ENCODE data around the gene ISL2. TPM values are rescaled to one million over a fixed set of nuclear protein-coding genes. Genes with fewer than 3 reads are reported as not detected.
A peak's percentile ranks its signal among the peaks of the same experiment; 100 is the strongest.

ISL2 gene
- total and polyA plus RNA-seq, 9 donors, result 0.04 to 0.19 TPM; not detected in 7

DNA sequence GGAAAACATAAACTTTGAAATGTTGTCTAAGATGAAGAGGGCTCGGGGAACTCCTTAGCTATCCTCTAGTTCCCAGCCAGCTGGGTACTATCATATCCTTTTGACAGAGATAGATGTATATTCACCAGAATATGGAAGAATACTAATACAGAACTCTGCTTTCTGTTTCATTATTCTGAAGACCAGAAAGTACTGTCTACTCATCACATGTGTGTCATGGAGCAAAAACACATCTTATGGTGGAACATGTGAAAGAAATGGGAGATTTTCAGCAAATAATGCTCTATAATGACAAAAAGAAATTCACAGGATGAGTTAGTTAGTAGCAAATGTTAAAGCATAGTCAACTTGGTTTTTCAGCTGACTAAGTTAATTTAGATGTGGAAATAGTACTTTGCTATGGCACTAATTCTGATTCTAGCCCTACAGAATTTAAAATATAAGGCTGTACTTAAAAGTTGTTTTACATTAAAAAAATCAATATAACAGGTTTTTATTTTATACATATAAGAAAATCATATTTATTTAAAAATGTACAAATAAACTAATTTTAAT, 16.5 kb downstream of the ISL2 start:
- Histone ChIP-seq H3K4me3 (ENCODE audit: low read length) (no peak overlapping the region), H3K36me3 (ENCODE audit: control insufficient read depth, insufficient read depth, low read length) (no peaks in the 10 kb centered on the region), H3K4me1 (ENCODE audit: control insufficient read depth, insufficient read depth, low read length) (no peaks in the 10 kb centered on the region), H3K27me3 (ENCODE audit: control insufficient read depth, insufficient read depth, low read length) (peaks cover 5% of the 10 kb centered on the region), H3K27ac (ENCODE audit: low read length) (no peak overlapping the region), H3K9me3 (replicated peaks; ENCODE audit: control insufficient read depth, low read depth, low read length) (no peaks in the 10 kb centered on the region)
- DNase-seq, result no peak
- no CpG with 5 or more reads among the region's 1 CpG for WGBS (ENCODE audit: insufficient coverage)

DNA sequence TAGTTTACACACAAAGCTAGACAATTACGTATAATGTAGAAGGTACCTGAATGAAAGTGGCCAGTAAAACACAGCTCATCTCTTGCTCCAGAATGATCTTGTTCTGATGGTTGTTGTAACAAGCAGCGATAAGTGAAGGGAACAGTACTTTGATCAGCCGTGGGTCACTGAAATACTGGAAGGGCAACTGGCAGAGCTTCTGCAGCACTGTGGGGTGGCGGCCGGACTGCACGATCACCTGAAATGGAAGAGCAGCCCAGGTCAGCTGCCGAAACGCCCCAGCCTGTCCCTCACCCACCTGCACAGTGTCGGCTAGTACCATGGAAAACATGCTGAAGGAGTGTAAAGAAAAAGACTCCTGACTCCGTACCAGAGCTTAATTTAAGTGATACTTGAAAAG, 17.3 kb downstream of the ISL2 start:
- H3K27me3 ChIP-seq (ENCODE audit: control insufficient read depth, insufficient read depth, low read length), result peaks cover under 1% of the 10 kb centered on the region
- H3K4me1 ChIP-seq (ENCODE audit: control insufficient read depth, insufficient read depth, low read length), result no peaks in the 10 kb centered on the region
- WGBS (ENCODE audit: insufficient coverage), result 77% methylated on average over 2 of the region's 10 CpGs
- no peak overlapping the region for H3K4me3 ChIP-seq (ENCODE audit: low read length)
- no peak for DNase-seq
- no peak overlapping the region for H3K27ac ChIP-seq (ENCODE audit: low read length)
- H3K36me3 ChIP-seq (ENCODE audit: control insufficient read depth, insufficient read depth, low read length), result no peaks in the 10 kb centered on the region
- no peaks in the 10 kb centered on the region for H3K9me3 ChIP-seq (replicated peaks; ENCODE audit: control insufficient read depth, low read depth, low read length)

DNA sequence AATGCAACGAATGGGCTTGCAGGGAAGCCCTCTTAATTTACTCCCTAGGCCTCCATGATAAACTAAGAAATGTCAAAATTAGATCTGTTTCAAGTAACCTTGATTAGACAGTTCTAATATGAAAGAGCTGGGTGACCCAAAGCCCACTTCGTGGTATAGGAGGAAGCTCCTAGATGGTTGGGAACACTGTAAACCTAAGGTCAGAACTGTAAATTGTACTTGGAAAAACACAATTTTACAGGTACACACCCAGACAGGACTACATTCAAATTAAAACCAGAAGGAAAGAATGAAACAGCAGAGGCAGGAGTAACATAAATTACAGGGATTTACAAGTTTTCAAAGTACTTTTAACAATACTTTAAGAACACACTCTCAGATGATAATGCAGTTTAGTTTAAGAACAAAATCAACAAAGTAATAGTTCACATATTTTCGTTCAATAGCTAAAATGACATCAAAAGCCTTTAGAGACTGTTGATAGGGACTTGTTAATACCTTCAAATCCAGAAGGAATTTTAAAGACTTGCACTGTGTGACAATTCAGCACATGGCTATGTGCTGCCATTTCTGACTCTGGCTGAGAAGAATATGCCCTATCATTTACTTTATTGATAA, 18.4 kb downstream of the ISL2 start:
- DNase-seq, result no peak
- H3K9me3 ChIP-seq (replicated peaks; ENCODE audit: control insufficient read depth, low read depth, low read length), result no peaks in the 10 kb centered on the region
- H3K36me3 ChIP-seq (ENCODE audit: control insufficient read depth, insufficient read depth, low read length), result no peaks in the 10 kb centered on the region
- H3K4me3 ChIP-seq (ENCODE audit: low read length), result no peak overlapping the region
- H3K27ac ChIP-seq (ENCODE audit: low read length), result no peak overlapping the region
- no CpG with 5 or more reads among the region's 3 CpGs for WGBS (ENCODE audit: insufficient coverage)
- H3K4me1 ChIP-seq (ENCODE audit: control insufficient read depth, insufficient read depth, low read length), result no peaks in the 10 kb centered on the region
- no peaks in the 10 kb centered on the region for H3K27me3 ChIP-seq (ENCODE audit: control insufficient read depth, insufficient read depth, low read length)

DNA sequence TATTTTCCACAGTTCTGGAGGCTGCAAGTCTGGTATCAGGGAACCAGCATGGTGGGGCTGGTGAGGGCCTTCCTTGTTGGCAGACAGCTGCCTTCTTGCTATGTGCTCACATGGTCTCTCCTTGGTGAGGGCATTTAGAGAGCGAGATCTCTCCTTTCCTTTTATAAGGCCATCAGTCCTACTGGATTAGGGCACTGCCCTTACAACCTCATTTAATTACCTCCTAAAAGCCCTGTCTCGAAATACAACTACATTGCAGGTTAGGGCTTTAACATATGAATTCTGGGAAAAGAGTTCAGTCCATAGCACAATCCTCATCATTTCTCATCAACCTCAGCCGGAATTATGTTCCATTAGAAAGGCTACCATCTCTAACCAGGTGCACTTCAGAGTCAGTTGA, 21.9 kb downstream of the ISL2 start:
- DNase-seq, result no peak
- no peaks in the 10 kb centered on the region for H3K36me3 ChIP-seq (ENCODE audit: control insufficient read depth, insufficient read depth, low read length)
- no peaks in the 10 kb centered on the region for H3K27me3 ChIP-seq (ENCODE audit: control insufficient read depth, insufficient read depth, low read length)
- H3K4me3 ChIP-seq (ENCODE audit: low read length), result no peak overlapping the region
- no peak overlapping the region for H3K27ac ChIP-seq (ENCODE audit: low read length)
- WGBS (ENCODE audit: insufficient coverage), result 90% methylated on average over 2 of the region's 3 CpGs
- no peaks in the 10 kb centered on the region for H3K9me3 ChIP-seq (replicated peaks; ENCODE audit: control insufficient read depth, low read depth, low read length)
- H3K4me1 ChIP-seq (ENCODE audit: control insufficient read depth, insufficient read depth, low read length), result no peaks in the 10 kb centered on the region

DNA sequence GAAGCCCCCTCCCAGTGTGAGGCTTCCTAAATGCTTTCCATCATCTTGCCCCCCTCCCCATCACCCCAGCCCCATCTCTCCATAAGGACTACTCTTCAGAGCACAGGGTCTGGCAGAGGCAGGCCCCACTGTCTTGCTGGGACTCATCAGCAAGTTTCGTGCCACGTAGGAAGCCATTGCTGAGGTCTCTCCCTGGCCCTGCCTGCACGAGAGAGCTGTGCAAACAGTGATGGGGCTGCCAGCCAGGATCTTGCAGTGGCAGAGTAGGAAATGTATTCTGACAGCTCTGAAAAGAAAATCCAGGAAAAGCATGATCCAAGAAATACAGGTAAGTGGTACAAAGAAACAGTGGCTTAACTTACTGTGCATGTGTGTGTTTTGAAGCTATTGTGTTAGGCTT, 22.6 kb downstream of the ISL2 start:
- Histone ChIP-seq H3K36me3 (ENCODE audit: control insufficient read depth, insufficient read depth, low read length) (no peaks in the 10 kb centered on the region), H3K4me1 (ENCODE audit: control insufficient read depth, insufficient read depth, low read length) (peaks cover 2% of the 10 kb centered on the region), H3K4me3 (ENCODE audit: low read length) (no peak overlapping the region), H3K9me3 (replicated peaks; ENCODE audit: control insufficient read depth, low read depth, low read length) (no peaks in the 10 kb centered on the region), H3K27me3 (ENCODE audit: control insufficient read depth, insufficient read depth, low read length) (no peaks in the 10 kb centered on the region), H3K27ac (ENCODE audit: low read length) (no peak overlapping the region)
- DNase-seq, result no peak
- 75% methylated on average over 3 of the region's 3 CpGs for WGBS (ENCODE audit: insufficient coverage)

DNA sequence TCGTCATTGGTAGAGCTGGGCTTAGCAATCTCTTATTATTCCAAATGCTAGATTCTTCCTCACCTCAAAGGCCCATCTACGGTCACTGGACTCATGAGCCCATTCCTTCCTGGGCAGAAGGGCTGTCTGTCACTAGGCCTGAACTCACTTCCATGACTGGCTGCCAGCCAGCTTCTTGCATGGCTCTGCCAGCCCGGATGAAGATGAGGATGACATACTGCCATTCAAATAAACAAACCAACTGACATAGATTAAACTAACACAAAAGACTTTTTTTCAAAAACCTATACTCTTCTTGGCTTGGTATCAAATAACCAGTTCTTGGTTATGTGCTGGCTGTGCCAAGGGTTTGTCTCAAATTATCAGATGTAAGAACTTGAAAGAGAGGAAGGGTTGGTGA, 23.8 kb downstream of the ISL2 start:
- Histone ChIP-seq H3K27ac (ENCODE audit: low read length) (no peak overlapping the region), H3K4me3 (ENCODE audit: low read length) (no peak overlapping the region), H3K4me1 (ENCODE audit: control insufficient read depth, insufficient read depth, low read length) (peaks cover 2% of the 10 kb centered on the region), H3K36me3 (ENCODE audit: control insufficient read depth, insufficient read depth, low read length) (no peaks in the 10 kb centered on the region), H3K9me3 (replicated peaks; ENCODE audit: control insufficient read depth, low read depth, low read length) (no peaks in the 10 kb centered on the region), H3K27me3 (ENCODE audit: control insufficient read depth, insufficient read depth, low read length) (no peaks in the 10 kb centered on the region)
- DNase-seq, result no peak
- WGBS (ENCODE audit: insufficient coverage), result 96% methylated on average over 2 of the region's 3 CpGs

DNA sequence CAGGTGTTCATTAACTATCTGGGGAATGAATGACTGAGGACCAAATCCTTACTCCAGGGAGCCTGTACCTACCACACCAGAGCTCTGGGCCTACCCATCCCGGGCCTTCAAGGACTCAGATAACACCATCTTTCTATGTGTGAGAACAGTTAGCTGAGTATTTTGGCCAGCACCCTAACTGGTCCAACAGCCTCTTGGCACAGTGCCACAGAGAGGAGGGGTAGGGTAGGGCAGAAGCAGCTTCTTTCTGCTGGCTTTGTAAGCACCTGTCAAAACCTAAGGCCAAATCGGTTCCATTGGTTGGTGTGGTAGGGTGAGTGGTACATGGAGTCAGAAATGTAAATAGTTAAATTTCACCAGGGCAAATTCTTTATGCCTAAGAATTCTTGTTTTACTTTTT, 26.7 kb downstream of the ISL2 start:
- Histone ChIP-seq H3K4me3 (ENCODE audit: low read length) (no peak overlapping the region), H3K9me3 (replicated peaks; ENCODE audit: control insufficient read depth, low read depth, low read length) (no peaks in the 10 kb centered on the region), H3K27ac (ENCODE audit: low read length) (no peak overlapping the region), H3K36me3 (ENCODE audit: control insufficient read depth, insufficient read depth, low read length) (no peaks in the 10 kb centered on the region), H3K4me1 (ENCODE audit: control insufficient read depth, insufficient read depth, low read length) (peaks cover 4% of the 10 kb centered on the region), H3K27me3 (ENCODE audit: control insufficient read depth, insufficient read depth, low read length) (no peaks in the 10 kb centered on the region)
- DNase-seq, result no peak
- no CpG with 5 or more reads among the region's 2 CpGs for WGBS (ENCODE audit: insufficient coverage)

DNA sequence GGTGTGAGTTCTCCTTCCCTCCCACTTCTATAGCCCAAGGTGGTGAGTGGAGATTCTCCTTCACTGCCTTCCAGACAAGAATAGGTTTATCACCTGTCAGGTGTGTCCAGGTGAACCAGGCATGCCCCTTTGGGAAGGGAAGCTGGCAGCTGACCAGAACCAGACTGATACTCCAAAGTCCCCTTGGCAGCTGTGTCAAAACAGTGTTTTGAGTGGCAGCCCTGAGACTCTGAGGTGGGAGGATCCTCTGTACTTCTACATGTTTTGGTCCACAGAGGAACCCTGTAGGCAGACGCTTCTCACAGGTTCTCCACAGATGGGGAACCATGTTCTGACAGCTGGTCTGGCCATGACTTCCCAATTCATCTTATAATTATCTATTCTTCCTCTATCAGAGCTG, 30.1 kb downstream of the ISL2 start:
- H3K4me1 ChIP-seq (ENCODE audit: control insufficient read depth, insufficient read depth, low read length), result peaks cover 4% of the 10 kb centered on the region
- no peaks in the 10 kb centered on the region for H3K36me3 ChIP-seq (ENCODE audit: control insufficient read depth, insufficient read depth, low read length)
- DNase-seq, result no peak
- WGBS (ENCODE audit: insufficient coverage), result 81% methylated on average over 1 of the region's 1 CpG
- no peak overlapping the region for H3K4me3 ChIP-seq (ENCODE audit: low read length)
- no peak overlapping the region for H3K27ac ChIP-seq (ENCODE audit: low read length)
- H3K27me3 ChIP-seq (ENCODE audit: control insufficient read depth, insufficient read depth, low read length), result no peaks in the 10 kb centered on the region
- H3K9me3 ChIP-seq (replicated peaks; ENCODE audit: control insufficient read depth, low read depth, low read length), result no peaks in the 10 kb centered on the region

DNA sequence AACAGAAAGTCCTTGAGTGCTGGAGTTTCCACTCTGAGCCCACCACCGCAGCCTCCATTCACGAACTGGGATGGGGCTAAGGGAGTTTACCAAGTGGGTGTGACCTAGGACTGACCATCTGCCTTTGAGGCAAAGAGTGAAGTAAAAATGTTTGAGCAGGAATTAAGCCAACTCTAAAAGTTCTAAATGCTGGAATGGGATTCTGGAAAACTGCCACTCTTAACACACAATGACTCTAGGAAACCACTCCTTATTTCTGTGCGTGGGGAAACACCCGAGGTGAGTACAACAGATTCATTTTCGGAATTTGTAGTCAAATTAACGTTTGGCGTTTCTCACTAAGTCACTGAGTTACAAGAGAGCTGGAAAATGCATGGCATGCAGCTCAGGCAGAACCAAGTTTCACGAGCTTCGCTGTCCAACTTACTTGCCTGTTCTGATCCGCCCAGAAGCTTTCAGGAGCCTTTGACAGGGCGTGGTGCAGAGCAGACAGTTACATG, 31.6 kb downstream of the ISL2 start:
- WGBS (ENCODE audit: insufficient coverage), result 53% methylated on average over 7 of the region's 11 CpGs
- Histone ChIP-seq H3K36me3 (ENCODE audit: control insufficient read depth, insufficient read depth, low read length) (no peaks in the 10 kb centered on the region), H3K4me3 (ENCODE audit: low read length) (no peak overlapping the region), H3K27me3 (ENCODE audit: control insufficient read depth, insufficient read depth, low read length) (no peaks in the 10 kb centered on the region), H3K4me1 (ENCODE audit: control insufficient read depth, insufficient read depth, low read length) (peaks cover 4% of the 10 kb centered on the region), H3K9me3 (replicated peaks; ENCODE audit: control insufficient read depth, low read depth, low read length) (no peaks in the 10 kb centered on the region), H3K27ac (ENCODE audit: low read length) (no peak overlapping the region)
- DNase-seq, result peak; percentile 32

DNA sequence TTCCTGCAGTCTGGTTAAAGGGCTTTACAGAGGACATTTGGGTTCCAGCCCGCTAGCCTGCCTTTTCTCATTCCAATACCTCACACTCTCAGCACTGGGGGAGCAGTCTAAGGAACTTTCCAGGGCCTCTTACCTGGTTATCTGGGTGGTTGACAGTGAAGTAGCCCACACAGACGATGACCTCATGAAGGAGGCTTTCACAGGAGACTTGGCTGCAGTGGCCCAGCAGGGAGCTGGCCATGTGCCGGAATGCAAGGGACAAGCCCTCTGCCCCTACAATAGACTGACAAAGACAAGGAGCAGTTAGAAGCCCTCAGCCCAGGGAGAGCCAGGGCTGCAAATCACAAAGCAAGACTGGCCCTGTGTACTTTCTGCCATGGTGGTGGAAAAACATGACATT, 39.5 kb downstream of the ISL2 start:
- 75% methylated on average over 2 of the region's 3 CpGs for WGBS (ENCODE audit: insufficient coverage)
- Histone ChIP-seq H3K4me3 (ENCODE audit: low read length) (no peak overlapping the region), H3K27ac (ENCODE audit: low read length) (no peak overlapping the region), H3K36me3 (ENCODE audit: control insufficient read depth, insufficient read depth, low read length) (peaks cover 6% of the 10 kb centered on the region), H3K27me3 (ENCODE audit: control insufficient read depth, insufficient read depth, low read length) (no peaks in the 10 kb centered on the region), H3K4me1 (ENCODE audit: control insufficient read depth, insufficient read depth, low read length) (no peaks in the 10 kb centered on the region), H3K9me3 (replicated peaks; ENCODE audit: control insufficient read depth, low read depth, low read length) (no peaks in the 10 kb centered on the region)
- no peak for DNase-seq

DNA sequence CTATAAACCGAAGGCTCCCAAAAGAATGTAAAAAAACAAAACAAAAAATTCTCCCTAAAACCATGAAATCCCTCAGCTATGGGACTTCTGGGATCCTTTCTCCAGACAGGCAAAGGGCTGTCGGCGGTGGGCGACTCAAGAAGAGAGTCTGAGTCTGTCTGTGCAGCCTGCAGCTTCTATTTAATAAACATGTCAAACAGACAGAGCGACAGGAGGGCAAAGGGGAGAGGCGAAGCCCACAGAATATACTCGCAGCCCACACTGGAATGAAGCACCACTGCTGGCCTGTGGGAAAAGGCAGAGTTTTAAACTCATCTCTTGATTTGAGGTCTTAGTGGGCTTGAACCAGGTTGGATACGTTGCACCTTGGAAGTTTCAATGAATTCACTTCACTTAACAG, 40.2 kb downstream of the ISL2 start:
- no peaks in the 10 kb centered on the region for H3K9me3 ChIP-seq (replicated peaks; ENCODE audit: control insufficient read depth, low read depth, low read length)
- no peak overlapping the region for H3K27ac ChIP-seq (ENCODE audit: low read length)
- H3K4me1 ChIP-seq (ENCODE audit: control insufficient read depth, insufficient read depth, low read length), result no peaks in the 10 kb centered on the region
- peaks cover 9% of the 10 kb centered on the region for H3K36me3 ChIP-seq (ENCODE audit: control insufficient read depth, insufficient read depth, low read length)
- H3K27me3 ChIP-seq (ENCODE audit: control insufficient read depth, insufficient read depth, low read length), result no peaks in the 10 kb centered on the region
- 62% methylated on average over 5 of the region's 8 CpGs for WGBS (ENCODE audit: insufficient coverage)
- no peak for DNase-seq
- H3K4me3 ChIP-seq (ENCODE audit: low read length), result no peak overlapping the region
